GM10266 (cell line): ENCODE measurements around the gene LITAFD.

Source experiments
- DNase-seq: peaks from one replicate; pipeline ENCODE4 v3.0.0; 2012; ENCODE audit errors: extremely low spot score
- CTCF ChIP-seq: IDR thresholded peaks from 2 replicates; pipeline ENCODE4 v1.5.1; 2012; ENCODE audit warnings: mild to moderate bottlenecking, low read depth; ENCODE audit not compliant: control insufficient read depth, insufficient read depth; ENCODE audit errors: missing control alignments

The LITAFD gene

GRCh38 chr16:8905795-8906591 is 23.8 kb downstream of the LITAFD start:
- TF ChIP-seq CTCF = peak; percentile 35
- DNase-seq = no peak

GRCh38 chr16:8907096-8907495 is 24.9 kb downstream of the LITAFD start:
- TF ChIP-seq CTCF = no peak
- no peak for DNase-seq

DNA sequence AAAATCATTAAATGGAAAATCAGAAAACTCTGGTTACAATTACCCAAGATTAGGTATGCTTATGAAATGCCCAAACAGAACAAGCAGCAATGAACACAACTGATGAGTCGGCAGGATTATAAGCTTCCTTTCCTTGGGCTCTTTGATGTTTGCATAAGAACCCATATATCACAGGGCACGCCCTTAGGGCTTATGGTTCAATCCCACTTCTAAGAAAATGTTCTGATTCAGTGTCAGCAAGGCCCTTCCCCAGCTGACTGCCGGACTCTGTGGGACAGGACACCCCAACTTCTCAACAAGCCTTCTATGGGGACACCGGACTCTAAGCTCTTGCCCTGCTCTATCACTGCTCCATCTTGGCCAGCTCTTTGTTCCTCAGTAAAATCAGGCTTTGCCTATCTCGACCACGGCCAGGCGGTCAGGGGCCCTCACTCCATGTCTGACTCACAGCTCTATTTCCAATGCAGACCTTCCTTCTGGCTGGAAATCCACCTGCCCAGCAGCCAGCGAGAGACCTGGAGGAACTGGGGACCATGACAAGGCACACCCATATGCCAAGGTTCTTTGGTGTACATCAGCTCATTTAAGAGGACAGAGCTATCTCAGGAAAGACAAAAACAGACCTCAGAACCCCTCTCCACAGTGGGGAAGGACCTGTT is 26.8 kb downstream of the LITAFD start:
- no peak for DNase-seq
- TF ChIP-seq CTCF = no peak

- DNase-seq = no peak
- no peak for TF ChIP-seq CTCF
Measured at GRCh38 chr16:8910811-8911210, 28.7 kb downstream of the LITAFD start.

DNA sequence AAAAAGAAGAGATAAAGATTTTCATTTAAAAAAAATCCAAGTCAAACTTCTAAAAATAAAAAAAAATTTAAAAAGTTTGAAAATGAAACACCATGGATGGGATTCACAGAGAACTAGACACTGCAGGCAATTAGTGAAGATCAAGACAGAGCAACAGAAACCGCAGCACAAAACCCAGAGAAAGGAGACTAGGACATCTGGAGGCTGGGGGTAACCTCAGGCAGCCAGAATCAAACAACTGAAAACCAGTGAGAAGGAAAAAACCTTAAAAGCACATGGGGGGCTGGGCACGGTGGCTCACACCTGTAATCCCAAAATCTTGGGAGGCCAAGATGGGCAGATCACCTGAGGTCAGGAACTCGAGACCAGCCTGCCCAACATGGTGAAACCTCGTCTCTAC is 30.6 kb downstream of the LITAFD start:
- TF ChIP-seq CTCF = no peak
- DNase-seq = no peak

GRCh38 chr16:8914098-8914497 is 31.9 kb downstream of the LITAFD start:
- TF ChIP-seq CTCF = no peak

DNA sequence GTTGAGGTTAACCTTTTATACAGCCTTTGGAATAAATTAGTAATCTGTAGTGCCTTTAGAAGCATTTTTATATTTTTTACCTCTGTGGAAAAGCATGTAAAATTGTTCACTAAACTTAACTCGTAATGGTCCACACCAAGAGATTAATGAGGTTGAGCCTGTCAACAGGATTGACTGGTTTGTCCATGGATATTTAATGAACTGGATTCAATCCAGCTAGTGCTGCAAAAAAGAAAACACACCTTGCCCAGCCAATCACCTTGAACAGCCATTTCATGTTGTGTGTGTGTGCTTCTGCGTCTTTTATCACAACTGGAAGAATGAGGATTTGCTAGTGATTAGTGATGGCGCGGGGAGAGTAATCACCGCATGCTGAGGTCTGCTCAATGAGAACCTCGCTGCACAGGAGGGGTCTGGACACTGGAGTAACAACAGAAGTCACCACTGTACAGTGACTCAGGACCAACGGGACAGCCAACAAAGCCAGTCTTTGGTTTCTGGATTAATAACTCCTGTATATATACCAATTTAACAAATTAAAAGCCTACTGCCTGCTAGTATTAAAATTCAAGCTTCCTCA is 33.7 kb downstream of the LITAFD start:
- TF ChIP-seq CTCF = no peak

More at GRCh38 chr16:8914098-8914497, 31.9 kb downstream of the LITAFD start:
- DNase-seq = no peak

More for the DNA sequence above, 33.7 kb downstream of the LITAFD start:
- DNase-seq = no peak
